SKM-1 treated with dmso at 0.1 percent for 144 hours (cell line): ENCODE data around the gene PRX.
"Not testable (repeated sequence)": the region's sequence is repeated elsewhere in the genome, so short reads cannot be mapped to it uniquely, and the experiment has no call there.

Source experiments
- DNase-seq: peaks from one replicate; lab custom pipeline; 2025; ENCODE audit not compliant: unreplicated experiment; lab: John Stamatoyannopoulos, UW

Gene PRX

DNA sequence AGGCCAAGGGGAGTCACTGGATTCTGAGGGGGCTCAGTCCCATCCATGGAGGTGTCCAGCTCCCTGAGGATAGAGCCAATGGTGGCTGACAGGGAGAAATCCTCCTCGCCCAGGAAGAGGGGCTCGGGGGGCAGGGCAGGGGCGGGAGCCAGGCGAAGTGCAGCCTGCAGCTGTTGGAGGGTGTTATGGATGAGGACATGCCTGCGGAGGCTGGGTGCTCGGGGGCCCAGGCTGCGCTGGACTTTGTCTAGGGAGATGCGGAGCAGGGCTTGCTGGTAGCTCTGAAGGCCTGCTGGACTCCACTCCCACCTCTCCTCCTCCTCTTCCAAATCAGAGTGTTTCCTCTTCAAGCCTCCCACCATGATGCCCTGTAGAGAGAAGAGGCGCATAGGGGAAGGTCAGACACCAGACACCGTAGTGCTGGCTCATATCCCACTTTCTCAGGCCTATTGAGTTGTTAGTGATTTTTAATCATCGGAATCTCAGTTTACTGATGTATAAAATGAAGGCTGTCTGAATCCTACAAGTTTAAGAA, 28.6 kb upstream of the PRX start:
- no peak for DNase-seq

DNA sequence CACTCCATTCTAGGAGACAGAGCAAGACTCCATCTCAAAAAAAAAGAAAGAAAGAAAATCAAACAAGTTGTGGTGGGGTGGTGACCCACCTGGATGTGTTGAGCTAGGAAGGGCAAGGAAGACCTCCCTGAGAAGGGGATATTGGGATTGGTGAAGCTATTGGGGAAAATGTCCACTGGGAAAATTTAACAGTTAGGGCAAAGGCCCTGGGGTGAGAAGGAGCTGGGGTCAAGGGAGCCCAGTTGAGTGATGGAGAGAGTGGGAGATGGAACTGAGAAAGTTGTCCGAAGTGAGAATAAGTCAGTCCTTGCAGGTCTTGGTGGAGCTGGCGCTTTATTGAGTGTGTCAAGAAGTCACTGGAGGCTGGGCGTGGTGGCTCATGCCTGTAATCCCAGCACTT, 25.1 kb upstream of the PRX start:
- no peak for DNase-seq

DNA sequence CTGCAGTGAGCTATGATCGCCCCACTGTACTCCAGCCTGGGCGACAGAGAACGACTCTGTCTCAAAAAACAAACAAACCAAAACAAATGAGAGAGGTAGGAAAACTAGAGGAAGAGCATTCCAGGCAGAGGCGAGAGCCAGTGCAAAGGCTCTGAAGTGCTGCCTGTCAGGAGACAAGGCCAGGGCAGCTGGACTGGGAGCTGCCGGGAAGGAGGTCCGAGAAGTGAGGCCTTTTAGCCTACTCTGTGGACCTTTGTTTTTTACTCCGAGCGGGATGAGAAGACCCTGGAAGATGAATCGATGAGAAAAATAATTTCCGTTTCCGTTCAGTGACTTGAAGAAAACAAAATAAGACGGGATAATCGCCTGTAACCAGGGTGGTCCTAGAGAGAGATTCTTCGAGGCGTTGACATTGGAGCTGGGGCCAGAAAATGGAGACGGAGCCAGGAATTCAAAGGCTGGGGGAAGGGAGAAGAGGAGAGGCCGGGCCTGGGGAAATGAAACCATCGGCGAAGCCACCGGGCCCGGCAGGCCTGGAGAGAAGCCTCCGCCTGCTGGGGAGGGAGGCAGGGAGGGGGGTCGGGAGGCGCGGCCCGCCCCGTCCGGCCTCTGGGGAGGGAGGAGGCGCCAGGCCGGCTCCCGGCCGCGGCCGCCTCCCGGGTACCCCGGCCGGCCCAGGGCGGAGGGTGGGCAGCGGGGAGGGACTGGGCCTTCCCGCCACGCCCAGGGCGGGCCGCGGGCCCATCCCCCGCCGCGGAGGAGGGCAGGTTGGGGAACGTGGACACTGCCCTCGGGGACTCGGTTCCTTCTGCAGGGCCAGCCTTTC, 20.4 kb upstream of the PRX start:
- peak; percentile 48 for DNase-seq

DNA sequence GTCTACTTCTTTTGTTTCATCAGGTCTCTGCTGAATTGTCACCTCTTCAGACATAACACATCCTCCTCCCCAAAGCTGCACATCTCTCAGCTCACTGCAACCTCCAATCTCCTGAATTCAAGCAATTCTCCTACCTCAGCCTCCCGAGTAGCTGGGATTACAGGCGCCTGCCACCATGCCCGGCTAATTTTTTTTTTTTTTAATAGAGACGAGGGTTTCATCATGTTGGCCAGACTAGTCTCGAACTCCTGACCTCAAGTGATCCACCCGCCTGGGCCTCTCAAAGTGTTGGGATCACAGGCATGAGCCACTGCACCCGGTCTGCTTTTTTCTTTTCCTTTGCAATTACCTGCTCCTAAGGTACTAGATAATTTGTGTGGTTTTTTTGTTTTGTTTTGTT, 19.6 kb upstream of the PRX start:
- not testable (repeated sequence) for DNase-seq

DNA sequence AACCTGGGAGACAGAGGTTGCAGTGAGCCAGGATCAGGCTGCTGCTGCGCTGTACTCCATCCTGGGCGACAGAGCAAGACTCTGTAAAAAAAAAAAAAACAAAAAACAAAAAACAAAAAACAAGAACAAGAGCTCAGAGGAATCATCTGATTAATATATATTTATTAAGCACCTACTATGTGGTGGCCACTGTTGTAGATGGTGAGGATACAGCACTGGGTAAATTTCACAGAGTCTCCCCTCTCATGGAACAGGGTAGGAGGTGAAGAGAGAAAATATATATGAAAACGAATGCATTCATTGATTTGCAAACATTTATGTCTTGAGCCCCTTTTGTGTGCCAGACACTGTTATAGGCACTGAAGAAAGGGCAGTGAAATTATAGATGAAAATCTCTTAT, 18.5 kb upstream of the PRX start:
- DNase-seq, result no peak

DNA sequence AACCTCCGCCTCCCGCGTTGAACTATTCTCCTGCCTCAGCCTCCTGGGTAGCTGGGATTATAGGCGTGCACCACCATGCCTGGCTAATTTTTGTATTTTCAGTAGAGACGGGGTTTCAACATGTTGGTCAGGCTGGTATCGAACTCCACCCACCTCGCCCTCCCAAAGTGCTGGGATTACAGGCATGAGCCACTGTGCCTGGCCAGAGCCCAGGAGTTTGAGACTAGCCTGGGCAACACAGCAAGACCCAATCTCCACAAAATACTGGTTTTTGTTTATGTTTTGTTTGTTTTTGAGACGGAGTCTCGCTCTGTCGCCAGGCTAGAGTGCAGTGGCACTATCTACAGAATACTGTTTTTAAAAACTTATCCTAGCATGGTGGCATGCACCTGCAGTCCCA, 17.1 kb upstream of the PRX start:
- DNase-seq, result not testable (repeated sequence)

DNA sequence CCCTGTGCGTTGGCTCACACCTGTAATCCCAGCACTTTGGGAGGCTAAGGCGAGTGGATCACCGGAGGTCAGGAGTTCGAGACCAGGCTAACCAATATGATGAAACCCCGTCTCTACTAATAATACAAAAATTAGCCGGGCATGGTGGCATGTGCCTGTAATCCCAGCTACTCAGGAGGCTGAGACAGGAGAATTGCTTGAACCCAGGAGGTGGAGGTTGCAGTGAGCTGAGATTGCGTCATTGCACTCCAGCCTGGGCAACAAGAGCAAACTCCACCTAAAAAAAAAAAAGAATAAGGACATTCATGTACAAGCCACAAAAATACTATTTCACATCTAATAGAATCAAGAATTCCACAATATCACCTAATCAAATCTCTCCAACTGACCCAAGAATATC, 15.0 kb upstream of the PRX start:
- DNase-seq, result not testable (repeated sequence)

DNA sequence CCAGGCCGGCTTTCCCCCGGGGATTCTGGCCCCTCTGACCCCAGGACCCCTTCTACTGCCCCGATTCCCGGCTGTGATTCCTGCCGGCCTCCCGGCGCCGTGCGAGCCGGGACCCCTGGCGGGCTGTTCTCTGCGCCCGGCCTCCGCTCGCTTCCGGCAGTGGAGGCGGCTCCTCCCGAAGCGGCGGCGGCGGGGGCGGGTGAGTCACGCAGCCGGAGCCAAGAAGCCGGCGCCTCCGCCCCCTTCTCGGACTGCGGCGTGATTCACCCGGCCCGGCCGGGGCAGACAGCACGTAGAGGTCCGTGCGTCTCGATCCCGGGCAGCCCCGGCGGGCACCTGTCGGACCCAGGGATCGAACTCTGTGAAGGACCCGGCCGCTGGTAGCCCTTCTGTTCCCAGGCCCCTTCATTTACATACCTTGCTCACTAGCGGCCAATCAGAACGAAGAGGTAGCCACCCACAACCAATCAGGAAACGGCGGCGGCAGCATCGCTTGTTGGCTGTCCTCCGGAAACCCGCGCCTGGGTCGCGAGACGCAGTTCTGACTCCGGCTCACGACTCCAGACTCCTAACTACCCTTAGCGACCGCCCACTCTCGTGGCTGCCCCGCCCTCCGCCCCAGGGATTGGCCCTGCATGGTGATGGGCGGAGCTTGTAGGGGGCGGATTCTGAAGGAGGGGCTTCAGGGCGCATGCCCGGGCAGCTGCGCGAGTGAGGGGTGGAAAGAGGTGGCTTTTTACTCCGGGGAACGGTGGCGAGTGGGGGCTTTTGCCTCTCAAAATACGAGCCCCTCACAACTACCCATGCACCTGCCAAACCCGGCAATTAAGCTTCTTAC, 12.5 kb upstream of the PRX start, which contains the start of gene SERTAD1:
SERTAD1 (minus strand) TSS at position 543 of the 838 bp plus-strand sequence. CDS start 2,446 bp downstream, outside the sequence.
- peak; percentile 100 for DNase-seq

DNA sequence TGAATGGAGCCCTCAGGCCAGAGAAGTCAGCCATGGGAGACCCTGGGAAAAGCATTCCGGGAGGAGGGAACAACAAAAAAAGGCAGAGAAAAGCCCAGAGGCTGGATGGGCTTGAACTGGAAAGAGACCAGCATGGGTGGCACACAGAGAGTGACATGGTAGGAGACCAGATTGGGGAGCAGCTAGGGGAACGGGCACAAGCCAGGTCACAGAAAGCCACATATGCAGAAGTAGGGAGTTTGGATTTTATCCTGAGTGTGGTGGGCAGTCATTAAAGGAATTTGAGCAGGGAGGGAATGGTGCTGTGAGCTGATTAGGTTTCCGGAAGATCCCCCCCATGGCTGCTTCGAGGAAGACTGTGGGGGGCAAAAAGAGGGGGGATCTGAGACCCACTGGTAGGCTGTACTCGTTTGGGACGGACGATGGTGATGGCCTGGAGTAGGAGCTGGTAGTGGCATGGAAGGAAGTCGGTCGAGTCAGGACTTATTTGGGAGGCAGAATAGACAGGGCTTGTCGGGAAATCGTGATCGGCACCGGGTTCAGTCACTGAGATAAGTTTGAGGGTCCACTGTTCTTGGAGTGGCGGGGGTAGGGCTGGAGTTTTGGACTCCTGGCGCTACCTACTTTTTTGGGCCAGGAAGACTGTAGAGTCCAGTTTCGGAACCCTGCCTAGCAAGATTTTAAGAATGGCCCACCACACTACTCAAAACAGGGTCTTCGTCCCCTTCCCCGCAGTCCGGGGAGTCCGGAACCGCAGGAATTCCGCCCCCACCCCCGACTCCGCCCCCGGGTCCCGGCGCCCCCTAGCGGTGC, 11.7 kb upstream of the PRX start:
- no peak for DNase-seq

DNA sequence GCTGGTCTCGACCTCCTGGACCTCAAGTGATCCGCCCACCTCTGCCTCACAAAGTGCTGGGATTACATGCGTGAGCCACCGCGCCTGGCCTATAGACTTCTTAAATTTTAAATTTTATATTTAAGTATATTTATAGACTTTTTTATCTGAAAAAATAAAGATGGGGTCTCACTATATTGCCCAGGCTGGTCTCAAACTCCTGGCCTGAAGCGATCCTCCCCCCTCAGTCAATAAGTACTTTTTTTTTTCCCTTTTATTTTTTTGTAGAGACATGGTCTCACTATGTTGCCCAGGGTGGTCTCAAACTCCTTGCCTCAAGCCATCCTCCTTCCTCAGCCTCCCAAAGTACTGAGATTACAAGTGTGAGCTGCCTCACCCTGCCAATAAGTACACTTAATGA, 10.8 kb upstream of the PRX start:
- DNase-seq, result no peak

DNA sequence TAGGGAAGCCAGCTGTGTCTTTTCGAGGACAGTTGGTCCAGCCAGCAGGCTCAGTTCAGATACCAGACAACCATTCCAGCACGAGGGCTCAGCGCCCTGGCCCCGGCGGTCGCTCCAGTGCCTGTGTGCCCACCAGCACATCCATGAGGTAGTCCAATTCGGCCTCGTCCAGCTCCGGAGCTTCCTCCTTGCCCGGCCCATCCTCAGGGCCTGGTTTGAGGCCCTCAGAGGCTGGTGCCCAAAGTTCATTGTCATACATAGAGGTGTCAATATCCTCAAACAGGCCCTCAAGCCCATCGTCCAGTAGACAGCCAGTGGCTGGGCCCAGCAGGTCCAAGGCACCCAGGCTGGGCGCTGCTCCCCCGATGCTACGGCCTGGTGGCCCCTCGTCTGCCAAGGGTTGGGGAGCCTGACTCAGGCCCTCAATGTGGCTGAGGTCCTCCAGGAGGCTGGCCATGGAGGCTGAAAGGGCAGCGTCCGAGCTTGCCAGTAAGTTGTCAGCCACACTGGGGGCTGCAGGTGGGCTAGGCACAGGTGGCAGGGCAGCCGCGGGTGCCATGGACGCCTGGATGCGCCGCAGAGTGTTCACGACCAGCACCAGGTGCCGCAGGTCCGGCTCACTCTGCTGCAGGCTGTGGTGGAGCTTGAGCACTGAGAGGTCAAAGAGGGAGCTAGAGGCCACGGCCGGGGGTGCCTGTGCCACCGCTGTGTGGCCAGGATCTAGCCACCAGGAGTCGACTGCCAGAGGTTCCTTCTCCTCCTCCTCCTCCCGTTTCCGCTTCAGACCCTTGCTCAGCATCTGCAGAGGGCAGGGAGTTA, 9.8 kb upstream of the PRX start:
- no peak for DNase-seq

DNA sequence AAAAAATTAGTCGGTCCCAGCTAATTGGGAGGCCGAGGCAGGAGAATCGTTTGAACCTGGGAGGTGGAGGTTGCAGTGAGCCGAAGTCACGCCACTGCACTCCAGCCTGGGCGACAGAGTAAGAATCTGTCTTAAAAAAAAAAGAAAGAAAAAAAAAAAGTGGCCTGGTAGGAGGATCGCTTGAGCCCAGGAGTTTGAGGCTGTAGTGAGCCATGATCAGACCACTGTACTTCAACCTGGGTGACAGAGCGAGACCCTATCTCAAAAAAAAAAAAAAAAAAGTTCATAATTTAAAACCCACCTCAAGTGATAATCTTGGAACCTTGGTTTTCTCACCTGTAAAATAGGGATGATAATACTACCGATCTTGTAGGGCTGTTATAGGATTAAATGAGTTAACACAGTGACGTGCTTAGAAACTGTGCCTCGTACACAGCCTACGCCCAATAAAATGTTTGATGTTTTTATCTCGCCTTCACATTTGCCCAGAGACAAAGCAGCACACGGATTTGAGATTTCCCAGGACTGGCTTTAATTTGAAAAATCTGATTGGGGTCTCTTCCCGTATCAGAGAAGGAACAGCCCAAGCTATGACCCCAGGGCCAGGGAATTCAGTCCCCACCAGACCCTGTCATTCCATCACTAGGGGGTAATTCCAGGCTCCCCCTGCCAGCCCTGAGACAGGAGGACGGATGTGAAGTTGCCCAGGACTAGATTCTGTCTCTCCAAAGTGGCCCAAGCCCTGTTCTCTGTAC, 9.0 kb upstream of the PRX start:
- DNase-seq, result no peak

DNA sequence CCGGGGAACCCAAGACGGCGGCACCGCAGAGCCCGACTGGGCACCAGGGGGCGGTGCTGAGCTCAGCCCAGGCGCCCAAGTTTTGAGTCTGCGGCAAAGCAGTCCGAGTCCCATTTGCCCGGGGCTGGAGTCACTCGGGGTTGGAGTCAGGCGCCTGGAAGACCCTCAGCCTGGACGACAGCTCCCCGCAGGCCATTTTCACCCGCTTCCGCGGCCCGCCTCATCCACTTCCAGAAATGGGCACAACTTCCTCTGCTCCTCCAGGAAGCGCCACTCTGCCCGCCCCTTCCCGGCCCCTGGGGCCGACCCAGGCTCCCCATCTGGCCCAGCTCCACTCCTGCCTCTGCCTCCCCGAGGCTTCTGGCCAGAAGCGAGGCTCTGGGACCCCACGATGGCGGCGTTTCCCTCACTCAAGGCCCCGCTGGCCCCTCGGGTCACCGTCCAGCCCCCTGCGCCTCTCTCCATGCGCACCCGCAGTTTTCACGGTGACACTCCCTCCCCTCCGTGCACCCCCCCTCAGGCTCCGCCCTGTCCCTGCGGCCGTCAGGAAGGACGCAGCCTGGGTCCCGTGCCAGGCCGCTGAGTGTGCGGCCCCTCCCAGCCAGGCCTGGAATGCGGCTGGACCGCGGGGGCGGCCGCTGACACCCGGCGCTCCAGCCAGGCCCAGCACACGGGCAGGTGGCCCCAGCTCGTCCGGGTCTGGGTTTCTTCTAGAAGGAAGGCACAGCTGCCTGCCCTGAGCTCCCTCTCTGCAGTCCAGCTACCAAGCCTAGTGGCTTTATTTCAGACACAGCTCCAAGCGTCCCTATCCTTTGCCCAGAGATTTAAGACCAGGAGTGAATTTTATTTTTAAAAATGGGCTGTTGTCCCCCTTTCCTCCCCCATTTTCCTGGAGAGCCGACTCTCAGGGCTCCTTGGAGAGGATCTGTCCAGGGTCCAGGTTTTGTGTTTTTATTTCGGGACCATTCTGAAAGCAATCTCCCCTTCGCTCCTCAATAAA, 7.9 kb upstream of the PRX start:
- peak; percentile 78 for DNase-seq

DNA sequence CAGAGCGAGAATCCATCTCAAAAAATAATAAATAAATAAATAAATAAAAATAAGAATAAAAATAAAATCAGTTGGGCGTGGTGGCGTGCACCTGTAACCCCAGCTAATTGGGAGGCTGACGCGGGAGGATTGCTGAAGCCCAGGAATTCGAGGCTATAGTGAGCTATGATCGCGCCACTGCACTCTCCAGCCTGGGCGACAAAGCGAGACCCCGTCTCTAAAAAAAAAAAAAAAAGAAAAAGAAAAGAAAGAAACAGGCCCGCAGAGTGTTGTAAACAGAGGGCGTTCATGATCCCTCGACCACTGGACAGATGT, 7.2 kb upstream of the PRX start:
- no peak for DNase-seq

DNA sequence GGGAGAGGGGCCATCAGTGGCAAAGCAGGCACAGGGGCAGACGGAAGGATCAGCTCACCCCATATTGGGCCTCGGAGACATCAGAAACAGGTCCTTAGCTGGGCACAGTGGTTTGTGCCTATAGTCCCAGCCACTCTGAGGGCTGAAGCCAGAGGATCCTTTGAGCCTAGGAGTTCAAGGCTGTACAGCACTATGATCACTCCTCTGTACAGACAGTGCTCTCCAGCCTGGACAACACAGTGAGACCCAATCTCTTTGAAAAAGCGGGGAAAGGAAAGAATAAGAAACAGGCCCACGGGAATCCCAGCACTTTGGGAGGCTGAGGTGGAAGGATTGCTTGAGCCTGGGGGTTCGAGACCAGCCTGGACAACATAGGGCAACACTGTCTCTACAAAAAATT, 6.6 kb upstream of the PRX start:
- no peak for DNase-seq

DNA sequence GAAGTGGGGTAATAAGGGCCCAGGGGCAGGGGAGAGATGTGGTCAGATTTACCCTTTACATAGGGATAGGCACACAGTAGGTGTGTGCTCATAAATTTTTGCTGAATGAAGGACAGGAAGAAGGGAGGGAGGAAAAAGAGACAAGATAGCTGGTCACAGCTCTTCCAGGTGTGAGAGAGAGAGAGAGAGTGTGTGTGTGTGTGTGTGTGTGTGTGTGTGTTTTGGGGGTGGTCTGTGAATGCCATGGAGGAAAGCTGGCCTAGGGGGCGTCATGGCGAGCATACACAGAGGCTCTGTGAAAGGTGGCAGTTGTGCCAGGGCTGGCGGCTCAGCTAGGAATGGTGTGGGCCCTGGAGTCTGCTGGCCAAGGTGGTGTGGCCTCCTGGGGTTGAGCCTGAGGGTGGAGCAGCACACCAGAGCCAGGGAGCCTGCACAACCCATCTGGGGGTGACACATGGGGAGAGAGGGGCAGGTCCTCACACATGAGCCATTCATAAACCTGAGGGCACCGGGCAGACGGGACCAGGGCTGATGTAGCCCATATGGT, 6.0 kb upstream of the PRX start:
- no peak for DNase-seq

DNA sequence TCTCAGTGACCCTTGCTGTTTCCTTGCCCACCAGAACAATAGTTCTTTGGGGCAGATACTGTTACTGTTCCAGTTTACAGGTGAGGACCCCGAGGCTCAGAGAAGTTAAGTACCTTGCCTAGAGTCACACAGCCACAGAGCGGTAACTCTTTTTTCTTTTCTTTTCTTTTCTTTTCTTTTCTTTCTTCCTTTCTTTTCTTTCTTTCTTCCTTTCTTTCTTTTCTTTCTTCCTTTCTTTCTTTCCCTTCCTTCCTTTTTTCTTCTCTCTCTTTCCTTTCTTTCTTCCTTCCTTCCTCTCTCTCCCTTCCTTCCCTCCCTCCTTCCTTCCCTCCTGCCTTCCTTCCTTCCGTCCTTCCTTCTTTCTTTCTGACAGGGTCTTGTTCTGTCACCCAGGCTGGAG, 4.9 kb upstream of the PRX start:
- no peak for DNase-seq

DNA sequence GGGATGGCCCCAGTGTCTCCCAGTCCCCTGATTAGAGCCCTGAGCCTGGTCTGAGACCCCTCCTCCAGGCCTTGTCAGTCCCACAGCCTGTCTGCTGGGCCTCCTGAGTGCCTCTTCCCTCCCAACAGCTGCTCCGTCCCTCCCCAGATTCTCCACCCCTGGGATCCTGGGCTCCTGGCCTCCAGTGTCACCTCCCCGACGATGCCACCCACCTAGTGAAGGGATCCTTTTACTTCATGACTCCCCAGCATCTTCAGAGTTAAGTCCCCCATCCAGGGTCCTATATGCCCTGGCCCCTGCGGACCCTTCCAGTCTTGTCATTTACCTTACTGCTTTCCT, 4.4 kb upstream of the PRX start:
- no peak for DNase-seq
